Nucleus accumbens (tissue), 56 donors: ENCODE results near the gene LRRC36.
"Not testable (repeated sequence)": the region's sequence is repeated elsewhere in the genome, so short reads cannot be mapped to it uniquely, and the experiment has no call there.

Experiments
- DNase-seq, 56 donors: peaks; one replicate each; lab custom pipeline; 2025; lab: John Stamatoyannopoulos, UW

The LRRC36 gene

DNA sequence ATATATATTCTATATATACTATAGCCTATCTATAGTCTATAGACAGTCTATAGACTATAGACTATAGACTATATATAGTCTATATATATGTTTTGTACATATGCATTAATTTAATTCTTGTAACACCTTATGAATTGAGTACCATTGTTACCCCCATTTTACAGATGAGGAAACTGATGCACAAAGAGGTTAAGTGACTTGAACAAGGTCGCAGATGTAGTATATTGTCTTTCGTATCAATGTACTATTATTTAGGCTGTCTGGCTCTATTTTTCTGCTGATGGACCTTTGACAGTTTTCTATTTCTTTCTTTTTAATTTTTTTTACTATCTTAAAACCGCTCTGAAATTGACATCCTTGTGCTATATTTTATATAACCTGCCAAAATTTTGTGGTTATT, 14.6 kb downstream of the LRRC36 start:
- DNase-seq = no peak

DNA sequence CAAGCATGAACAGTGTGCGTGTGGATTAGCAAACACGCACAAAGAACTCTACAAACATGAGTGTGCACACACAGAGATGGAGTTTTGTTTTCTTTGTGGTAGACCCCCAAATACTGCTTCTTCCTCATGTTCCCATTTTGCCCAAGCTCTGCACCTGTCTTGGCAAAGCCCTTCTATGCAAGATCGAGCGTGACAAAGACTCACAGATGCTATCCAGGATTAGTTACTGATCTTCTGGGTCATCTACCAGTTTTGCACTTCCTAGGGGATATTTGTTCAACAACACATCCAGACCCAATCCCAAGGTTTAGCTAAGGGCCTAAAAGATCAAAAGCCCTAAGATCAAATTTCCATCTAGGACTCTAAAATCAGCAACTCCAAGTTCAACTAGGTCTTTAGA, 16.0 kb downstream of the LRRC36 start:
- no peak for DNase-seq

DNA sequence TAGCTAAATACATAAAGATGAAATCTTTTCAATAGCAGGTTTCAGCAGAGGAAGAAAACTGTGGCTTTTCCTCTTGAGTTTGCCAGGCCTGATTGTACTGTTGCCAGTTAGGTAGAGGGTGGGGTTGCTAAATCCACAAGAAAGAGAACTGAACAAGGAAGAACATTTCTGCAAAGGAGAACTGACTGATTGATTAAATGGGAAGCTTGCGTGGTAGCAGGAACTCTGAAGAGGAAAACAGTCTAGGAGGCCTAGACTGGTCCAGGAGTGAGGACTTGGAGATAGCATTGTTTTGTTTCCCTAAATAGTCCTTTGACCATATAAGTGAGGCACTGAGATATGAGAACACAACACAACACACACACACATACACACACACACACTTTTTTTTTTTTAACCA, 18.8 kb downstream of the LRRC36 start:
- DNase-seq = no peak

DNA sequence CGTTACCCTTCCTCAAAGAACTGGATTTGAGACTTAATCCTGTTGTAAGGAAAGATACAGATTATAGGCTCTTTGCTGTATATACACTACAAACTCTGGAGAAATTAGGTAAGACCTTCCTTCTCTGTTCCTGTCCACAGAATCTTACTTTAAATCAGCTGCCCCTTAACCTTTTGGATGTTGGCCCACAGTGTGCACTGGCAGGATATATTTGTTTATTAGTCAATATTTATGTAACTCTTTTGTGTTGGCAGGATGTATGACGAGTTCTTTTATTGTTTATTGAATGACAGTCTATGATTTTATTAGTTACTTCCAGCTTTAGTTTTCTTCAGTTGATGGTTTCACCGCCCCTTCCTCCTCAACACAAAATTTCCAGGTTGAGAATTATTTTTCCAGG, 19.7 kb downstream of the LRRC36 start:
- no peak for DNase-seq

DNA sequence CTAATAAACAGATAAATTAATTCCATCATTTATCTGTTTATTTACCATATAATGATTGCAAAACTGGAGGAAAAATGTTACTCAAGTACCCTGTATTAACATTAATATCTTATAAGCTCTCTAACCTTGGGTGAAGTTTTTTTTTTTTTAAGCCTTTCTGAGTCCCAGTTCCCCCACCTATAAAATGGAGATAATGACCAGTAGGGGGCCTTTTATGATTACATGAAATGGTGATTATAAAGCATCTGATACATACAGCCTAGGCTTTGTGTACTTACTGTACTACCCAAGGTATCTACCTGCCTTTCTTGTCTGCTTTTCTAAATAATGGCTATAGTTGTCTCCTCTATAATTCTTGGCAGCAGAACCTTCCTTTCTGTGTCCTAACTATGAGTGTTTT, 22.6 kb downstream of the LRRC36 start:
- DNase-seq = no peak

DNA sequence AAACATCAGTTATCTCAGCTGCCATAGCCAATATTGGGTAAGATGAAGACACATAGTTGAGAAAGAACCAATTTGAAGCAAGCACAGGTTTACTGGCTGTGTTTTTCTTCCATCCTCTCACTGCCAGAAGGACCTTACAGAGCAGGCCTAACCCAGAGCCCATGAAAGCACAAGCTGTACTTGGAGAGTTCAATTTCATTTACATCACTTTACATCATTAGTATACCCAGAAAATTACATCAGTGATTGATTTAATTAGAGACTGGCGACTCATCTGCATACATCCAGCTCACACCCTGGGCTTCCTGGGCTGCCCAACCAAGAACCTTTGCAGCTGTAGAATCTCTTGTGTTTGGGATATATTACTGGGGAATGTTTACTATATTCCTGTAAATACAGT, 23.7 kb downstream of the LRRC36 start:
- DNase-seq = no peak

DNA sequence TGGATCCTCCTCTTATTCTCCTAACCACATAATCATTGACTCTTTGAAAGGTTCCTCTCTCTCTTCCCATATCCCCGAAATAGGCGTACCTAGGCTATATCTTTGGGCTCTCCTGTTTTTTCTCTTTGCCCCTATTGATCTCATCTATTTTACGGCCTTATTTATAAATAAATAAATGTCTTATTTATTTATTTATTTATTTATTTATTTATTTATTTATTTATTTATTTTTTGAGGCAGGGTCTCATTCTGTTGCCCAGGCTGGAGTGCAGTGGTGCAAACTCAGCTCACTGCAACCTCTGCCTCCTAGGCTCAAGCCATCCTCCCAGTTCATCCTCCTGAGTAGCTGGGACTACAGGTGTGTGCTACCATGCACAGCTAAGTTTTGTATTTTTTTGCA, 25.8 kb downstream of the LRRC36 start:
- DNase-seq = not testable (repeated sequence)

DNA sequence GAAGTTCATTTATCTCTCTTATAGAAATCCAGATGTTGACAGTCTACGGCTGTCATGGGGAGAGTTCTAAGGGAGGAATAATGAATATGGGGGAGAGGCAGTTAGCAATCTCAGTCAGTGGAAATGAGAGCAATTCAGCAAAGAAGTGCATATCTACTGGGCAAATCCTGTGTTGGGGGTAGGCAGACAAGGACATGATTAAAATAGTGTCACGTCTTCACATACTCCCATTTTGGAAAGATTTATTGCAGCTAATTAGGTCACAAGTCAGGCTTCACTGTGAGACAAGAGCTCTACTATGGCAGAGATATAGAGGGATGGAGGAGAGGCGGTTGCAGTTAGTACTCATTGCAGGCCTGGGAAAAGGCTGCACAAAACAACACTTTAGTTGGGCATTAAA, 29.8 kb downstream of the LRRC36 start:
- no peak for DNase-seq

DNA sequence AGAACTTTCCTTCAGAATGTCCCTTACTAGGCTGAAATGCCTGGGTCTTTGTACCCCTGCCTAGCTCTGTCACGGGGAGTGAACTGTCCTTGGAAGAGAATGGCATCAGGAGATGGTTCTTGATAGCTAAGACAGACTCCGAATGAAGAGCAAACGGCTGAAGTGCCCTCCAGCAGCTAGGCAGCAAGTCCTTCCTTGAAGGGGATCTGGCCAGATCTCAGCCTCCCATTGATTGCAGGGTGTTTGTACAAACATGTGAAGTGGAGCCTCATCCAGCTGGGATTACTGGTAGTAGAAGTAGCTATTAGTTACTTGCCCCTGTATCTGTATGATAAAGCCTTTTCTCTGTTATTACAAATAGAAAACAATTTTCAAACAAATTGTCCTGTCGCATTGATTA, 30.9 kb downstream of the LRRC36 start:
- DNase-seq = no peak

DNA sequence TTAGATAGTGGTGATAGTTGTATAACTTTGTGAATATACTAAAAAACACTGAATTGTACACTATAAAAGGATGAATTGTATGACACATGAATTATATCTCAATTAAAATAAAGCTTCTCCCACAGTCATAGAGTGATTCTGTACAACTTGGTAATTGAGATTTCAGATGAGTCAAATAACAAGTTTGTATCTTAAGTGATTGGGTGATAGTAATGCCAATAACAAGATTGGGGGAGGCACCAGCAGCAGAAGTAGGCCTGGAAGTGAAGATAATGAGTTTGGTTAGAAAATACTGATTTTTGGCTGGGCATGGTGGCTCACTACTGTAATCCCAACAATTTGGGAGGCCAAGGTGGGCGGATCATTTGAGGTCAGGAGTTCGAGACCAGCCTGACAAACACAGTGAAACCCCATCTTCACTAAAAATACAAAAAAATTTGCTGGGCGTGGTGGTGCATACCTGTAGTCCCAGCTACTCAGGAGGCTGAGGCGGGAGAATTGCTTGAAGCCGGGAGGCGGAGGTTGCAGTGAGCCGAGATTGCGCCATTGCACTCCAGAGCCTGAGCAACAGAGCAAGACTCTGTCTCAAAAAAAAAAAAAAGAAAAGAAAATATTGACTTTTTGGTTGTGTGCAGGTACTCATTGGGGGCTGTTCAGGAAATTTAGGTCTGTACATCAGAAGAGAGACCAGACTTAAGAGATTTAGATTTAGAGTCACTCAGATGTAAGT, 33.1 kb downstream of the LRRC36 start:
- not testable (repeated sequence) for DNase-seq

DNA sequence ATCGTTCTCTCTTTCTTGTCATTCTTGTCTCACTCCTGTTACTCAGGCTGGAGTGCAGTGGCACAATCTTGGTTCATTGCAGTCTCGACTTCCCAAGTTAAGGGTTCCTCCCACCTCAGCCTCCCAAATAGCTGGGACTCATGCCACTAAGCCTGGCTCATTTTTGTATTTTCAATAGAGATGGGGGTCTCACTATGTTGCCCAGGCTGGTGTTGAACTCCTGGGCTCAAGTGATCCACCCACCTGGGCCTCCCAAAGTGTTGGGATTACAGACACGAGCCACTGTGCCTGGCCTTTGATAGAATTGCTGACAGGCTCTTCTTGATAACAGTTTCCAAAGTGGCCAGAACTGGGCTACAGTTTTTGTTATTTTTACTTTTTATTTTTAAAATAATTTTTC, 34.4 kb downstream of the LRRC36 start:
- no peak for DNase-seq

DNA sequence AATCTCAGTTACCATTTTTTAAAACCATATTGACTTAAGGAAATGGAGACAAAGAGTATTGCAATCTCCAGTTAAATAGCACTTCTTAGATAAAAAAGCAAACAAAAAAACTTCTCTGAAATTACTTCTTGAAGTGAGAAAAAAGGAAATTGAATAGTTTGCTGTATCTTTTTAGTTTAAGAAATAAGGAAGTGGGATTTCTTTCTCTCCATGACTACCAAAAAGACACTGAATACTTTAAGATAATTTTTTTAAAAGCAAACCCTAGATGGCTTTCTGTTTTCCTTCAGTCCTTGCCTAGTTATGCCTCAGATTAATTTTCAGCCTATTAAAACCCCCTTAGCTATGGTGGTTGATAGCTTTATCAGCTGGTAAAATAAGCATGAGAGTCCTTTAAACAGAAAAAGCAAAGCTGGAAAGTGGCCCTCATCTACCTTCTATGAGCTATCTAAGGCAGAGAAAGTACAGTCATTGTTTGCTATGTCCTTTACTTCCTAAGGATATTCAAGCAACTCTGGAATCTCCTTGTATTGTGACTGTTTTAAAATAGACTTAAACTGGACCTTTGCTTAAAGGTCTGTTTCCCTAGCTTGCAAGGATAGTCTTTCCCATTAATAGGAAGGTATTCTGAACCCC, 38.1 kb downstream of the LRRC36 start:
- DNase-seq = no peak

DNA sequence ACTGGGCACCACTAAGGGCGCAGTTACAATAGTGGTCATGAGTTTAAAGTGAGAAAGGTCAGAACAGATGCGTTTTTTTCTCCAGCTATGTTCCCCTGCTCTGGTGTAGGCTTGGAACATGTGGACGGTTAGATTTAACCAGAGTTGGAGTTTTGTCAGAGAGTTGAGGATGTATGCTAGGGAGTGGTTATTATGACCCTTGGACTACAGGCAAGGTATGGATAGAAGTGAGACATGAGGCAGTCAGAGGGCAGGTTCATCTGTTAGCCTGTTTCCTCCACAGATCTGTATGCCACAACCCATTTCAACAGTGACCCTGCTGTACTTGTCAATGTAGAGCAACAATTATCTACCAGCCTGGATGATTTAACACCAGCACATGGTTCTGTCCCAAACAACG, 44.0 kb downstream of the LRRC36 start:
- DNase-seq = no peak

DNA sequence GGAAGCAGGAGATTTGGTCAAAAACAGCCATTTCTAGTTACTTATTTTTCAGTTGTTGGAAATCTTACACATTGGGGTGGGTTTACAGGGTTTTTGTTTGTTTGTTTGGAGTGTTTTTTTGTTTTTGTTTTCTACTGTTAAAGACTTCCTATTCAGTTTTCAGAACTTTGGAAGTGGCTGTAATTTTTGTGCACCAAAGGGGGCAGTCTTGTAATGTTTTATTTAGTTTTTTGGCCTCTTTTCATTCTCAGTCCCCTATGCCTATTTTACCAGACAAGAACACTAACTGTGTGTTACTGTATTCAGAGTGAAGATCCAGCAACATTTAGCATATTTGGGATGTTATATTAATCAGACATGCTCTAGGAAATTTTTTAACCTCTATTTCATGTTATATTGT, 46.0 kb downstream of the LRRC36 start:
- peak in 1 of 56 donors; percentile 8 for DNase-seq

DNA sequence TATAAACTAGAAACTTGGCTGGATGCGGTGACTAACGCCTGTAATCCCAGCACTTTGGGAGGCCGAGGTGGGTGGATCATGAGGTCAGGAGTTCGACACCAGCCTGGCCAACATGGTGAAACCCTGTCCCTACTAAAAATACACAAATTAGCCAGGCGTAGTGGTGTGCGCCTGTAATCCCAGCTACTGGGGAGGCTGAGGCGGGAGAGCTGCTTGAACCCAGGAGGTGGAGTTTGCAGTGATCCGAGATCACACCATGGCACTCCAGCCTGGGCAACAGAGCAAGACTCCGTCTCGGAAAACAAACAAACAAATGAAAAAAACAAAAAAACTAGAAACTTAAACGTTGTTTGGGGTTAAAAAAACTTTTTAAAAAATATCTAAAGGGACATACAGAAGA, 49.4 kb downstream of the LRRC36 start:
- DNase-seq = not testable (repeated sequence)

DNA sequence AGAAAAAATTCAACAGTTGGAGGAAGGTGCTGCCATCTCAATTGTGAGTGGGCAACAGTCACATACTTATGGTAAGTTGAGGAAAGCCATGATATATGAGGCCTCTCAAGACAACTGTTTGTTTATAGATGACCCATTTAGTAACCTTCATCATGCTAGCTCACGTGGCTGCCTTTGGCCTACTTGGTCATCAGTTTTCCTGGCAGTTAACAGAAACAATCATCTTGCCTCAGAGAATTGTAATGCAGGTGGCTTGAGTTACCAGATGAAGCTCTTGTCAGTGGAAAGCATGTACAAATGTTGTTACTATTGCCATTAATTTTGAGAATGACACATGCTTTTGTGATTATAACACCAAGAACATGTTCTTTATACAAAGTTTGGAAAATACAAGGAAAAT, 52.0 kb downstream of the LRRC36 start:
- no peak for DNase-seq

DNA sequence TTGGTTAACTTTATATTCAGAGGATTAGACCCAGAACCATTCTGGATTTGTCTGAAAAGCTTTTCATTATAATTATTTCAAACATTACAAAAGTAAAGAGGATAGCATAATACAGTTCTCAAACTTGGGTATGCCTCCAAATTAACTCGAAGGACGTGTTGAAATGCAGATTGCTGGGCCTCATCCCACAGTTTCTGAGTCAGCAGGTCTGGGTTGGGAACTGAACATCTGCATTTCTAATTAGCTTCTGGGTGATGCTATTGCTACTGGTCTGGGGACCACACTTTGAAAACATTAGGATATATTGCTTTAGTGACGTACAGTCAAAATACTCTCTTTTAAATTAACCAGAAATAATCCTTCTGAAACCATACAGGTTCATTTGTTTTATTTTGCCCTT, 56.7 kb downstream of the LRRC36 start:
- DNase-seq = no peak

DNA sequence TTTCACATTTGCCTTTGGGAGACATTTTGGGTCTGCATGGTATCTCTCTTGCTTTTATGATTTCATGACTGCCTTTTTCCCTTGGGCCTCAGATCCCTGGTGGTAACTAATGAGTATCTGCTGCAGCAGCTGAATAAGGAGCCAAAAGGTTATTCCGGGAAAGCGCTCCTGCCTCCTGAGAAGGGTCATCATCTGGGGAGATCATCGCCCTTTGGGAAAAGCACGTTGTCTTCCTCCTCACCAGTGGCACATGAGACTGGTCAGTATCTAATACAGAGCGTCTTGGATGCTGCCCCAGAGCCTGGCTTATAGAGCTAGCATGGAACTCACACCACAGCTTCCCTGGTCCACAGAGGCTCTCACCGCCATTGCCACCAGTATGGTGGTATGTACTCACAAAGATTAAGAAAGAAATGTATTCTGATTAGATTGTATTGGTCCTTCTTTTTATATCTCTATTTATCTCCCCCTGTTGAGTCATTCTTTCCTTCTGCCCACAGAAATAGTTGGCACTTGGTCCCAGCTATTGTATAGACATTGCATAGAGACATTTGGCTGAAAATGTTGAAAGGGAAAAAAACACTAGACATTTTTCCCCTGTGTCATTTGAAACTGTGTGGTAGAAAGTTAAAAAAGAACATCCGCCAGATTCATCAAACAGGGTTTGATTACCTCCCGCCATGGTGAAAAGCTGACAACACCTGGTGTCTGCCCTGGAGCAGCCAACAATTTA, 58.3 kb downstream of the LRRC36 start:
- no peak for DNase-seq

DNA sequence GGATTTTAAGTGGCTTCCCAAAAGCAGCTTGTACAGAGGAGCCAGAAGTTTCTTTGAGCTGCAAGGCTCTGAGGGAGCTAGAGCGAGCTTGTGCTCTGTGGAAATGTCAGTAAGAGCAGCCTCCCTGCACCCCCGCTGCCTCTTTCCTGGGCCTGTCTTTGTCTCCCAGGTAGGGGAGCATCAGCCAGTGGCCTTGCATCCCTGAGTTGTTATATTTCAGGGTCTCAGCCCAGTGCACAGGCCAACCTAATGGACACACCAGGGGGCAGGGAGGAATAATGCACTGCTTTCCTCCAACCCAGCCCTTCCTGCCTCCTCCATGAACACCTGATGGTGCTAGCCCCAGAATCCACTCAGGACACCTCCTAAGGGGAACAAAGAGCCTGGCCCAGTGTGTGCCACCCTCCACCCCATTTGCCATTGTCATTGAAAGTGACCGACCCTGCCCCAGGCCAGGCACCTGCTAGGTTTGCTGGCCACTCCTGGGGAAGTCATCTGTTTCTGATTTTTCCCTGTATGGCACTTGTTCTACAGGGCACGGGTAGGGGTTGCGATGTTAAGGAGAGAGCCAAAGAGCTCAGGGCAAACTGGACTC, 60.3 kb downstream of the LRRC36 start:
- no peak for DNase-seq

DNA sequence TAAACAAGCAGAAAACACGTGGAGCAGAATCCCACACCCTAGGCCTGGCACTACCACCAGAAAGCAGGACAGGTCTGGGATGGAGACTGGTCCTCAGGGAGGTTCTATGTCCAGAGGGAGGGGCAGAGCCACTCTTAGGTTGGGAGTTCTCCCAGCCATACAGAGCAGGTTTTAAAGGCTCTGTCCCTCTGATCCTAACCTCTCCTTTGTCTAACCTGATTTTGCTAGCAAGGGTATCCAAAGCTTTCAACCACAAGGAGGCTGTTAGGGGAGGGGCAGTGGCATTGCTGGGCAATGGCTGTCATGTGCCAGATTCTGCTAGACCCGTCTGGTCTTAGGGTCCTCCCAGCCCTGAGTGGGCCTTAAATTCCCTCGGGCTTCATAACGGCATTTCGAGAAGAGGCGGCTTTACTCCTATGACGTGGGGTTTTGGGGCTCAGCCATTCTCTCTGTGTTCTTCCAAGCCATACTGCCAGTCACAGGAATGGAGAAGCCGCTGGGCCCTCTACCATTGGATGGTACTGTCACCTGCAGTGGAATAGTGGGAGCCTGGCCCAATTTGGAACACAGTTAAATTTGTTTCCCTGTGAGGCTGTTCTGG, 61.0 kb downstream of the LRRC36 start:
- no peak for DNase-seq

DNA sequence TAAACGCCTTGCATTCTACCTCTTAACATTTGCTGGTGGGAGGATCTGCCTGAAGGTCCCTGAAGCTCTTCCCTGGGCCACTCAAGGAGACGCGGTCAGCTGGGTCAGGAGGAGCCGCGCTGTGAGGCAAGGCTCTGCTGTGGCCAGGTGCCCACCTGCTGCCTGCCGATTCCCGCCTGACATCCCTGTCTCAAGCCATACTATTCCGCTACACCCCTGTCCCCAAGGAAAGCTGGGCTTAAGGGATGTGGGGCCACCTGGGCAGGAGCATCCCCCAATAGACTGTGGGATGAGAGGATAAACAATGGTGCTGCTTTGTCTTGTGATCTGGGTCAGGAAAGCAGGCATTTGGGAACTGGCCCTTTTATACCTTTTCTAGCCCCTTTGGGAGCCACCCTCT, 61.6 kb downstream of the LRRC36 start:
- no peak for DNase-seq
